Measurements from ENCODE around the gene SLBP.

- TF ChIP-seq REST (IDR thresholded peaks at IDR 0.05; ENCODE audit: insufficient read depth in 1 of 2, low read depth in 2 of 2, low read length in 1 of 2) (no peak), CTCF (IDR thresholded peaks at IDR 0.05) (no peak)
Observed at GRCh38 chr4:1669270-1669669, 42.8 kb downstream of the SLBP start.
